ENCODE results near the gene TYK2. TPM values are rescaled to one million over a fixed set of nuclear protein-coding genes. Genes with fewer than 3 reads are reported as not detected.
"Not testable (repeated sequence)": the region's sequence is repeated elsewhere in the genome, so short reads cannot be mapped to it uniquely, and the experiment has no call there.

TYK2 gene
- total RNA-seq, 4 donors from 2014 or later: 48.2 to 115 (median 64.8) TPM

DNA sequence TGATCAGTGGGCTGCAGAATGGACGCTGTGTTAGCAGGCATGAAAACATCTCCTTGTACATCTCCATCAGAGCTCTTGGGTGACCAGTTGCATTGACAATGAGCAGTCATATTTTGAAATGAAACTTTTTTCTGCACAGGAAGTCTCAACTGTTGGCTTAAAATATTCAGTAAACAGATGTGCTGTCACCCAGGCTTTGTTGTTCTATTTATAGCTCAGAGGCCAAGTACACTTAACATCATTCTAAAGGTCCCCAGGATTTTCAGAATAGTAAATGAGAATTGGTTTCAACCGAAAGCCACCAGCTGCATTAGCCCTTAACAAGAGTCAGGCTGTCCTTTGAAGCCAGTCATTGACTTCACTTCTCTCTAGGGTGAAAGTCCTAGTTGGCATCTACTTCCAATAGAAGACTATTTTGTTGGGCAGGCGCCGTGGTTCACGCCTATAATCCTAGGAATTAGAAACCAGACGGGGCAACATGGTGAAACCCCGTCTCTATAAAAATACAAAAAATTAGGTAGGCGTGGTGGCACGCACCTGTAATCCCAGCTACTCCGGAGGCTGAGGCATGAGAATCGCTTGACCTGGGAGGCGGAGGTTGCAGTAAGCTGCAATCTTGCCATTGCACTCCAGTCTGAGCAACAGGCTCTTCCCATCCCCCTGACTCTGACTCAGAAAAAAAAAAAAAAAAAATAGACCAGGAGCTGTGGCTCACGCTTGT, 32.0 kb upstream of the TYK2 start:
- H3K4me3 ChIP-seq (ENCODE audit: low read depth, poor library complexity, severe bottlenecking): no peak overlapping the region
- WGBS, 2 donors: 67 to 80% methylated on average over 13 of the region's 13 CpGs
- DNase-seq (ENCODE audit: low spot score in 2 of 2): no peak
- intact Hi-C loops (cut with DNase I; ENCODE audit: low total_unique reads): no loop called here
- TF ChIP-seq POLR2A (IDR thresholded peaks at IDR 0.05): no peak
- TF ChIP-seq, protein P1, sequence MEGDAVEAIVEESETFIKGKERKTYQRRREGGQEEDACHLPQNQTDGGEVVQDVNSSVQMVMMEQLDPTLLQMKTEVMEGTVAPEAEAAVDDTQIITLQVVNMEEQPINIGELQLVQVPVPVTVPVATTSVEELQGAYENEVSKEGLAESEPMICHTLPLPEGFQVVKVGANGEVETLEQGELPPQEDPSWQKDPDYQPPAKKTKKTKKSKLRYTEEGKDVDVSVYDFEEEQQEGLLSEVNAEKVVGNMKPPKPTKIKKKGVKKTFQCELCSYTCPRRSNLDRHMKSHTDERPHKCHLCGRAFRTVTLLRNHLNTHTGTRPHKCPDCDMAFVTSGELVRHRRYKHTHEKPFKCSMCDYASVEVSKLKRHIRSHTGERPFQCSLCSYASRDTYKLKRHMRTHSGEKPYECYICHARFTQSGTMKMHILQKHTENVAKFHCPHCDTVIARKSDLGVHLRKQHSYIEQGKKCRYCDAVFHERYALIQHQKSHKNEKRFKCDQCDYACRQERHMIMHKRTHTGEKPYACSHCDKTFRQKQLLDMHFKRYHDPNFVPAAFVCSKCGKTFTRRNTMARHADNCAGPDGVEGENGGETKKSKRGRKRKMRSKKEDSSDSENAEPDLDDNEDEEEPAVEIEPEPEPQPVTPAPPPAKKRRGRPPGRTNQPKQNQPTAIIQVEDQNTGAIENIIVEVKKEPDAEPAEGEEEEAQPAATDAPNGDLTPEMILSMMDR (IDR thresholded peaks at IDR 0.05): no peak

DNA sequence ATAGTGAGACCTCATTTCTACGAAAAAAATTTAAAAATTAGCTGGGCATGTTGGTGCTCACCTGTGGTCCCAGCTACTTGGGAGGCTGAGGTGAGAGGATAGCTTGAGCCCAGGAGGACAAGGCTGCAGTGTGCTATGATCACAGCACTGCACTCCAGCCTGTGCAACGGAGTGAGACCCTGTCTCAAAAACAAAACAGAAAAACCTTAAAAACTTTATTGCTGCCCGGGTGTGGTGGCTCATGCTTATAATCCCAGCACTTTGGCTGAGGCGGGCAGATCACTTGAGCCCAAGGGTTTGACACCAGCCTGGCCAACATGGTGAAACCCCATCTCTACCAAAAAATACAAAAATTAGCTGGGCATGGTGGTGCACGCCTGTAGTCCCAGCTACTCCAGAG, 30.9 kb upstream of the TYK2 start:
- WGBS, 2 donors: 67 to 82% methylated on average over 5 of the region's 5 CpGs
- DNase-seq (ENCODE audit: low spot score in 2 of 2); H3K4me3 ChIP-seq (ENCODE audit: low read depth, poor library complexity, severe bottlenecking); intact Hi-C loops (cut with DNase I; ENCODE audit: low total_unique reads): not testable (repeated sequence)

DNA sequence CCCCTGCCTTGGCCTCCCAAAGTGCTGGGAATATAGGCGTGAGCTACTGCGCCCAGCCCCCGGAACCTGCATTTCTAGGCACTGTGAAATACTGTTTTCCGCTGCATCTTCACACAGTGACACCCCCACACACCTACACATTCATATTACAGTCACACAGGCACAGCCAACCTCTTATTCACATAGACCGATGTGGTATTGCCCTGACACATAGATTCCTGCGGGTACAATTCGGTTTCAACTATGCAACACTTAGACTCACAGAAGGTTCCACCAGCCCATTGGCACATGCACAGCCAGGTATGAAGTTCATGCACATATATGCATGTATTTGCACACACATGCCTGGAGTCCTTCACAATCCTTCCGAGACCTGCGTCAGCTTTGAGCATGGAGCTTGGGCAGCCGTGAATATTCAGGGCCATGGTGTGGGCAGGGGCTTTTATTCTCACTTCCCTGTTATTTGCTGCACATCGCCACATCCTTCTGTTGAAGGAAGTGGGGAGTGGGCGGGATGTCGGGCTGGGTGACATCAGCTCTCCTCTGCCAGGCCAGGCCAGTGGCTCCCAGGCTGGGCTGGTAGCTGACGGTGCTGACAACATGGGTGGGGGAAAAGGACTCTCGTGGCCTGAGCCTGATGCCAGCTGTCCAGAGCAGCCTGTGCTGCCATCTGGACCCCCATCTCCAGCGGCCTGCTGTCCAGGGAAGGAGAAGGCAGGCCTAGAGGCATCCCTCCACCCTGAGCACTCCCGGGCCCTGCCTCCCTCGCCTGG, 28.3 kb upstream of the TYK2 start:
- TF ChIP-seq, protein P1 (IDR thresholded peaks at IDR 0.05): no peak
- DNase-seq (ENCODE audit: low spot score in 2 of 2): no peak
- 67 to 72% methylated on average over 18 of the region's 18 CpGs for WGBS, 2 donors
- intact Hi-C loops (cut with DNase I; ENCODE audit: low total_unique reads): no loop called here
- H3K4me3 ChIP-seq (ENCODE audit: low read depth, poor library complexity, severe bottlenecking): no peak overlapping the region

DNA sequence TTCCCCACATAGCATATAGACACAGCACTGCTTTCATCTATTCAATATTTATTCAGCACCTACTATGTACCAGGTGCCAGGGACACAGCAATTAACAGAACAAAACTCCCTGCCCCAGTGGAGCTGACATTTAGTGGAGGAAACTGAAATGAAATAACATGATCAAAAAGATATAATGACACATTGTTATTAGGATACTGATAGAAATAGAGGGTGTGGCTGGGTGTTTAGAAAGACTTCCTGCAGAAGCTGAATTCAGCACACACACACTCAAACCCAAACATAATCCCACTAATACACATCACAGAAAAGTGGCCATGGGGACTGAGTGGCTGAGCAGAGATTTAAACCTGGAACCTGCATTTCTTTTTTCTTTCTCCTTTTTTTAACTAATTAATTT, 26.7 kb upstream of the TYK2 start:
- TF ChIP-seq POLR2A (IDR thresholded peaks at IDR 0.05): no peak
- TF ChIP-seq, protein P1 (IDR thresholded peaks at IDR 0.05): no peak
- no peak overlapping the region for H3K4me3 ChIP-seq (ENCODE audit: low read depth, poor library complexity, severe bottlenecking)
- no peak for DNase-seq (ENCODE audit: low spot score in 2 of 2)
- intact Hi-C loops (cut with DNase I; ENCODE audit: low total_unique reads): no loop called here

DNA sequence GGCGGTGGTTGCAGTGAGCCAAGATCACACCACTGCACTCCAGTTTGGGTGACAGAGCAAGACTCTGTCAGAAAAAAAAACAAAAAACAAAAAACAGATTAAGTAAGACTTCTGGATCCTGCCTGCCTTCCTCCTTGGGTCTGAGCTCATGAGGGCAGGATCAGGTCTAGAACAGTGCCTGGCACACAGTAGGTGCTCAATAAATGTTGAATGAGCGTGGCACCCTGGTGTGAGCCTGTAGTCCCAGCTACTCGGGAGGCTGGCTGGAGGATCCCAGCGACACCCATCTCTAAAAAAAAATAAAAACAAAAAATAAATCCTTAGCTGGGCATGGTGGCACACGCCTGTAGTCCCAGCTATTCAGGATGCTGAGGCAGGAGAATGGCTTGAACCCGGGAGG, 25.8 kb upstream of the TYK2 start:
- no peak overlapping the region for H3K4me3 ChIP-seq (ENCODE audit: low read depth, poor library complexity, severe bottlenecking)
- intact Hi-C loops (cut with DNase I; ENCODE audit: low total_unique reads): no loop called here
- TF ChIP-seq POLR2A (IDR thresholded peaks at IDR 0.05): no peak
- TF ChIP-seq, protein P1 (IDR thresholded peaks at IDR 0.05): no peak
- no peak for DNase-seq (ENCODE audit: low spot score in 2 of 2)
- WGBS, 2 donors: 61 to 64% methylated on average over 6 of the region's 6 CpGs

DNA sequence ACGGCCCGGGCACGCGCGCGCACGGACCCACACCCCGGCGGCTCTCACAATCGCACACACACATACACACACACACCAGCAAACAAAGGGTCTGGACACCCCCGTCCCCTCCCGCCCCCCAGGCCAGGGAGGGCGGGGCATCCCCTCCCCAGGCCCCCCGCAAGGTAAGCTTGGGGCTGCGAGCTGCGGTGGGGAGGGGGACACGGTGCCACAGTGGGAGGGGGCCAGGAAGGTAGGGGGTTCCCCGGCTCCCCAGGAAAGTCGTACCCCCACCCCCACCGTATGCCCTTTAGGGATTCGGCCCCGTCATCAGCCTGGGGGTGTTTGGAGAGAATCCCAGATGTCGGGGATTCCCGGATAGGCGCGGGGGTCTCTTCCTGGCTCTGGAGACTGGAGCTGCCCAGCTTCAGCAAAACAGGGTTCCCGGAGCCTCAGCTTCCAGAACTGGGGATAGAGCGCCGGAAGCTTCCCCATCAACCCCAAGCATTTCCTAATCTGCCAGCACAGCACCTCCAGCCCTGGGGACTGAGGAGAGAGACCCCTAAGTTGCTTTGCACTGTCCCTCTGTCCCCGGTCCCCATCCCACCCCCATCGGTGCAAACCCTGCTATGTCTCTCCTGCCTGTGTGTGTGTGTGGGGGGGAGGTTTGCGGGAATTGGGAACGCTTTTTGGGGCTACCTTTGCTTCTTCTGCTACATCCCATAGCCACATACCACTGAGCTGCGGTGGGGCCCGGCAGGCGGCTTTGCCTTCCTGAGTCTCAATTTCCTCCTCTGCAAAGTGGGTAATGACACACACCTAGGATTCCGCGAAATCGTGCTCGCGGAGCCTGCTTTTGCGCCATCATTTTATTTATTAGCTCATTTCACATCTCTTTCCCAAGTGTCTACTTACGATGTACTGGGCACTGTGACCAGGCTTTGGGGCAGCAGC, 24.8 kb upstream of the TYK2 start:
- DNase-seq (ENCODE audit: low spot score in 2 of 2): no peak
- intact Hi-C loops (cut with DNase I; ENCODE audit: low total_unique reads): no loop called here
- WGBS, 2 donors: 4 to 6% methylated on average over 30 to 42 of the region's 43 CpGs
- no peak overlapping the region for H3K4me3 ChIP-seq (ENCODE audit: low read depth, poor library complexity, severe bottlenecking)
- TF ChIP-seq POLR2A (IDR thresholded peaks at IDR 0.05): no peak
- TF ChIP-seq, protein P1 (IDR thresholded peaks at IDR 0.05): no peak
